ENCODE results near the gene BIN2.
A peak's percentile ranks its signal among the peaks of the same experiment; 100 is the strongest.
"Not testable (repeated sequence)": the region's sequence is repeated elsewhere in the genome, so short reads cannot be mapped to it uniquely, and the experiment has no call there.

The BIN2 gene

DNA sequence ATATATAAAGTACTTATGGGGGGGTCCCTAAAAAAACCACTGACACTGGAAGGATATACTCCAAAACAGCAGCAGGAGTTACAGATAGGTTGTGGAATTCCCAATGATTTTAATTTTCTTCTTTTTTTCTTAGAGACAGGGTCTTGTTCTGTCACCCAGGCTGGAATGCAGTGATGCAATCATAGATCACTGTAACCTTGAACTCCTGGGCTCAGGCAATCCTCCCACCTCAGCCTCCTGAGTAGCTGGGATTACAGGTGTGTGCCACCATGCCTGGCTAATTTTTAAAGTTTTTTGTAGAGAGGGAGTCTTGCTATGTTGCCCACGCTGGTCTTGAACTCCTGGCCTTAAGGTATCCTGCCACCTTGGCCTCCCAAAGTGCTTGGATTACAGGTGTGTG is 64.4 kb downstream of the BIN2 start:
- not testable (repeated sequence) for DNase-seq (ENCODE audit: low read depth, low spot score)

DNA sequence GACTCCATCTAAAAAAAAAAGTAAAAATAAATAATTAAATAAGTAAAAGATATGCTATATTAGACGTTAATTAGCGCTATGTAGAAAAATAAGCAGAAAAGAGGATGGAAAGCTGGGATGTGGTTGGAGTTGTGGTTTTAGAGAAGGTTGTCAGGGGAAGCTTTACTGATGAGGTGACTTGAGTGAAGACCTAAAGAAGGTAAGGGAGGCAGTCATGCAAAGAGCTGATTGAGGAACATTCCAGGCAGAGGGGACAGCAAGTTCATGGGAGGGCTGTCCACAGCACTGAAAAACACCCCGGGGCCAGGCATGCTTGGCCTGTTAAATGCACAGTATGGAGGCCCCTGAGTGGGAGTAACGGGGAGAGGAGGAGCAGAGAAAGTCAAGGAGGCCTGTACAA is 69.4 kb downstream of the BIN2 start:
- DNase-seq (ENCODE audit: low read depth, low spot score): no peak

DNA sequence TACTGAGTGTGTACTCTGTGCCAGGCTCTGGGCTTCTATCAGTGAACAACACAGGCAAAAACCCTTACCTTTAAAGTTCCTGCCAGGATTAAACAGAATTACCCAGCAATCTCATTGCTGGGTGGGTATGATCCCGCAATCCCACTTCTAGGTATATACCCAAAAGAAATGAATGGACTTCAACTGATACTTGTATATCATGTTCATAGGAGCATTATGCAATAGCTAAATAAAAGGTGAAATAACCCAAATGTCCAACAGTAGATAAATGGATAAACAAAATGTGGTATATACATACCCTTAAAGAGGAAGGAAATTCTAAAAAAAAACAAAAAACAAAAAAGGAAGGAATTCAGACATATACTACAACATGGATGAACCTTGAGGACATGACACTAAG is 70.7 kb downstream of the BIN2 start:
- DNase-seq (ENCODE audit: low read depth, low spot score): no peak

DNA sequence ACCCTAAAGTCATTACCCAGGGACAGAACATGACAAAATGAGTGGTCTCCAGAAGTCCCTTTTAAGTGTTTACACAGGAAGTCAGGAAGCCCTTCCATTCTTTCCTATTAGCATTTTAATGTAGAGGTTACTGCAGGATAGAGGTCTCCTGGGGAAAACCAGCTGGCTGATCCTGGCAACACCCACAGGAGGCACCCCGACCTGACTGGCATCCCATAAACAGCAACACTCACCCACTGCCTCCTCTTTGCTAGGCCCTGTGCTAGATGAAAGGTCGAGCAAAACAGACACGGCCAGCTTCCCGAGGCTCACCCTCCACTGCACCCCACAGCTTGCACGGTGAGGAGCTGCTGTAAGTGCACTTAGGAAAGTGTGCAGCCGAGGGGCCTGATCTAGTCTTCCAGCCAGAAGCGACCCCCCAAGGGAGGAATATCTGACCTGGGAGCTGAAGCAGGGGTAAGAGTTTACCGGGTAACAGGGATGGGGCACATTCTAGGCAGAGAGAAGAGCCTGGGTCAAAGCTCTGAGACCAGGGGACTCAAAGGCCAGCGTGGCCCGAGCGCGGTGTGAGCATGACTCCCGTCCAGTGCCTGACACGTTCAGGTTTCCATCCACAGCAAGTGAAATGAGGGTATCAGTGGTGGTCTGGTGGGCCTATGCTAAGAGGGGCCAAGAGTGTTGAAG is 76.3 kb downstream of the BIN2 start:
- no peak for DNase-seq (ENCODE audit: low read depth, low spot score)

DNA sequence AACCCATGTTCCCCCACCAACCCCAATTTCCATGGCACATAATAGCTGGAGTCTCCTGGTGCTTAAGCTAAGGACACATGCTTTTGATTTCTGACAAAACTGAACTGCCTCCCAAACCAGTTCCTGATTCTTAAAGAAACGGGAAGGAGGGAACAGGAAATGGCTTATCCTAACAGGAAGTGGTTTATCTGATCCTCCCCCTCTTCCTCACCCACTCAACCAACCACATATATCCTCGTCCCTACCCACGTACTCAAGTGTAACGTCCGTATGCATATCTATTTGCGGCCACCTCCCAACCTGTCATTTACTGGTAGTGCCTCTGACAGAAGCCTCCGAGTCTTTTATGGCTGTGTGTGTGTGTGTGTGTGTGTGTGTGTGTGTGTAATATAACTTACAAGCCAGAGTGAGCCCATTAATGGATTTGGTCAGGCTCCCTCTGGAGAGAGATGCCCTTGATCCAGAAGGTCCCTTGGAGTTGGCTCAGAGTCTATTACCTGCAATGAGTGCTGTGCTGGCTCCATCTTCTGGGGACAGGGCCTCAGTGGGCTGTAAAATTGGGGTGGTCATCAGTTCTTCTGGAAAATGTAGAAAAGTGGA is 77.6 kb downstream of the BIN2 start:
- no peak for DNase-seq (ENCODE audit: low read depth, low spot score)

DNA sequence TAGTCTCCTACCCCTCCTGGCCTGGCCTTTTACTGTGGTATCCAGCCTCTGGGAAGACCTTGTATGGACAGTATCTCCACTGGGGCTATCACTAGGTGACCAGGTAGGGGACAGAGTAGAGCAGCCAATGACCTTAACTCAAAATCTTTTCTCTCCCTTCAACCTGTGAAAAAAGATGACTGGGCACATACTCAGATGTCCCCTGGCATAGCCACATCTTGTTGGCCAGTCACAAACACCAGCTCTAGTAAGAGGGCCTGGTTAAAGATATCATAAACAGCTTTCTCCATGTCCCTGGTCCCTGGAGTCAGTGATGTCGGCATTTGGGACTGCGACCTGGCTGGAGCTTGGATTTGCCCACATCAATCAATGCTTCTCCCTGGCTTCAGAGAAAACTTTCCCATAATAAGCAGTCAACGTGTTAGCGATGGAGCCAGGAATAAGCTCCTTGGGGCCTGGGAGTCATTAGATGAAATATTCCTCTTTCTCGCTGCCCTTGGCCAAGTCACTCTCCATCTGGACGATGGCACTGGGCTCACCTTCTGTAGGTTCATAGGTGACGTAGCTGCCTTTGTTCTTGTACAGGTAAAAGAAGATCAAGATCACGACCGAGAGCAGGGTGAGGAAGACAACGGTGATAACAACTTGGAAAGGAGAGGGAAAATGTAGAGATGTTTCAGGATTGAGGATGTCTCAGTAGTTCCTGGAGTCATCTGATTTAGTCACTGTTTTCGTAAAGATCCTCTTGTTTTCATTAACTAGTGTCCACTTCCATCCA is 78.3 kb downstream of the BIN2 start:
- no peak for DNase-seq (ENCODE audit: low read depth, low spot score)

DNA sequence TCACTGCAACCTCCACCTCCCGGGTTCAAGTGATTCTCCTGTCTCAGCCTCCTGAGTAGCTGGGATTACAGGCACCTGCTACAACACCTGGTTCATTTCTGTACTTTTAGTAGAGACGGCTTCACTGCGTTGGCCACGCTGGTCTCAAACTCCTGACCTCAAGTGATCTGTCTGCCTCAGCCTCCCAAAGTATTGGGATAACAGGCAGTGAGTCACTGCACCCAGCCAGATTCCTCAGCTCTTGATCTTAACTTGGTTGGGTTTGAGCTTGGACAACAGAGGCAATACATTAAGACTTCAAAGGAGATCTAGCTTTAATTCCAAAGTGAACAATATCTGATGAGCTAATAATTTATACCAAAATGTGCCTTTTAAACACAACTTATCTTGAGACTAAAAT is 79.7 kb downstream of the BIN2 start:
- no peak for DNase-seq (ENCODE audit: low read depth, low spot score)

DNA sequence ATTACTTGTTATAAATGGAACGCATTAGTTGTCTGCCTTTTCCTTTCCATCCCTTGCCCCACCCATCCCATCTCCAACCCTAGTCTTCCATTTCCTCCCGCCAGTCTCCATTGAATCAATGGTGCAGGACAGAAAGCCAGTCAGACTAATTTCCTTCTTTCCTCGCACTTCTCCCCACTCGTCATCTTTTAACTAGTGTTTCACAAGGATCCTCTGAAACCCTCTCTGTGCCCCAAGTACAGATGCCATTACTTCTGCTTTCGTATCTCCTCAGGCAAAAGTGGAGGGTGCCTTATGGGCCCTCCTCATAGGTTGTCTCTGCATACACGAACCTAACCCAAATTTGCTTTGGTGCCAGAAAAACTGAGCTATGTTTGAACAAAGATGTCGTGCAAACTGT is 81.1 kb downstream of the BIN2 start:
- DNase-seq (ENCODE audit: low read depth, low spot score): no peak

DNA sequence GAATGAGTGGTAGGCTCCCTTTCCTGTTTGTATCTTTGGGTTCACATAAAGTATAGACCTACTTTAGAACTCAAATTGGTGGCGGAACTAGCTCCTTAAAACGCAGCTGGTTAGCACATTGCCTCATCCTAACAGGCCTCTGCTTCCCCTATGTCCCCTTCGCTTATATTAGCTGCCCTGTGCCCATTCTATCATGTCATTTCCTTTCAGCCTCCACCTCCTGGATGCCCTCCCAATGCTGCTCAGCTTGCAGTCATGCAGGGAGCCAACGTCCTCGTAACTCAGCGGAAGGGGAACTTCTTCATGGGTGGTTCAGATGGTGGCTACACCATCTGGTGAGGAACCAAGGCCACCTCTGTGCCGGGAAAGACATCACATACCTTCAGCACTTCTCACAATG is 81.9 kb downstream of the BIN2 start:
- DNase-seq (ENCODE audit: low read depth, low spot score): no peak

DNA sequence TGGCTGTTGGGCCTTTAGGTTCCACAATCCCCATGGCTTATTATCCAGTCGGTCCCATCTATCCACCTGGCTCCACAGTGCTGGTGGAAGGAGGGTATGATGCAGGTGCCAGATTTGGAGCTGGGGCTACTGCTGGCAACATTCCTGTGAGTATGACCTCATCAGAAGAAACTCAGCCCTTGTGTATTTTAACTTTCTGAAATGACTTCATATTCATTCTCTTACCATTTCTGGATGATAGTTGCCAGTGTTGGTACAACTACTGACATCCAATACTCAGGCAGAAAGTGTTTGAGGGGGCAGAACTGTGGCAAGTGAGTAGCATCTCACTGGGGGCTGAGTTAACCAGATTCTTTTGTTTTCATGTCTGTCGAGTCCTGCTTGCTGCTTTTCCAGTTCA is 83.0 kb downstream of the BIN2 start:
- DNase-seq (ENCODE audit: low read depth, low spot score): no peak

DNA sequence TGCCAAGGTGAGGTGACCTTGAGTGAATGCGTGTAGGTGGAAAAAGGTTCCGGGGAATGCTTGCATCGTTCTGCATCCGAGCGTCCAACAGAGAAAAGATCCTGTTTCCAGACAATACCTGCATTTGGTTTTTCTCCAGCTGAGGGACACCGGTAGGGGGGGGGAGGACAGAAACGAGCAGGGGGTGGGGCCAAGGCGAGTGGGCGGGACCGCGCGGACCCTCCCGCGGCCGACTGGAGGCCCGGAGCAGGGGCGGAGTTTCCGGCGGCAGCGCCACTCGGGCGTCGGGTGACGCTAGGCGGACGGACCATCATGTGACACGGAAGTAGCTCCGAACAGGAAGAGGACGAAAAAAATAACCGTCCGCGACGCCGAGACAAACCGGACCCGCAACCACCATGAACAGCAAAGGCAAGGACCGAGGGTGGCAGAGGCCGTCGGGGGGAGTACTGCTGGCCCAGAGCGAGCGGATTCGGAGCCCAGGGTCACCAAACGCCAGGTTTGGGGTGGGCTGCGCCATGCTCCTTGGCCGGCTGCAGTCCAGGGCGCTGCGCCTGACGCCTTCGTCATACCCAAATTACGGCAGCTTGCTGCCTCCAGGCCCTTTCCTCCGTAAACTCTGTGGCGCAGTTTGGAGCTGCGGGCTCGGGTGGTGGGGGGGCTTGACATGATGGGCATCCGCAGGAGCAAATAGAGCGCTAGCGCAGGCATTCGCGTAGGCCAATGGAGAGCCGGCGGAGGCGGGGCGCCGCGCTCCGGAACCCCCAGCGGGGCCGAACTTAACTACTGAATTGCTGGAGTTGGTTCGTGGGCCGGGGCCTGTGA is 85.3 kb downstream of the BIN2 start, which contains the start of gene DAZAP2:
Gene DAZAP2 (plus strand): TSS at position 317 of the 825 bp plus-strand sequence. CDS start 82 bp downstream, at position 399.
- peak; percentile 84 for DNase-seq (ENCODE audit: low read depth, low spot score)

DNA sequence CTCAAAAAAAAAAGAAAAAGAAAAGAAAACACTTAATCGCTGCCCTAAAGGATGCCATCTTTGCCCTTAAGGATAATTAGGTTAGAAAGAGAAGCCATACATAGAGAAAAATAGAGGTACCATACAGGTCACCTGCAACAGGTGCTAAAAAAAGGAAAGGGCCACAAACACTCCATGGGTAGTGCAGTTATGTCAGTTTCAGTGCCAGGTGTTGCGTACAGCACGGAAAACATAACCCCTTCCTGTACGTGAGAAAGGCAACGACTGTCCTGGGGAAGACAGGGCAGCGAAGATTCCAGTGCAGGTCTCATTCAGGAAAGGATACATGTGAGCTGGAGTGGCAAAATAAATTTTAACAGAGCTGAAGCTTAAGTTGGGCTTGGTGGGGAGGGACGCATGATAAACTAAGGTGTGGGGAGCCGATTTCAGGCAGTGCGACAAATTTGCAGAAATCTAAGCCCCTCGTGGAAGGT is 85.9 kb downstream of the BIN2 start:
- DNase-seq (ENCODE audit: low read depth, low spot score): no peak

DNA sequence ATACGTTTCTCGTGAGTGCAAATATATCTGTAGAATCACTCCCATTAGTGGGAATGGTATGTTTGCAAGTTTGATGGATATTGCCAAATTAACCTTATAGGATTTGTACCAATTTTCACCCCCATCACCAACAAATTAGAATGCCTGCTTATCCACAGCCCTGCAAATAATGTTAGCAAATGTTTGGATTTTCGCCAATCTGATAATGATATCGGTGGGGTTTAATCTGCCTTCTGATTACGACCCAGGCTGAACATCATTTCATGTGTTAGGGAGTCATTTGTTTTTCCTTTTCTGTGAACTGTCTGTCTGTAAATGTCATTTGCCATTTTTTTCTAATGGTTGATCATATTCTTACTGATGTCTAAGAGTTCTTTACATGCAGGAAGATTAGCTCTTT is 89.4 kb downstream of the BIN2 start:
- no peak for DNase-seq (ENCODE audit: low read depth, low spot score)

DNA sequence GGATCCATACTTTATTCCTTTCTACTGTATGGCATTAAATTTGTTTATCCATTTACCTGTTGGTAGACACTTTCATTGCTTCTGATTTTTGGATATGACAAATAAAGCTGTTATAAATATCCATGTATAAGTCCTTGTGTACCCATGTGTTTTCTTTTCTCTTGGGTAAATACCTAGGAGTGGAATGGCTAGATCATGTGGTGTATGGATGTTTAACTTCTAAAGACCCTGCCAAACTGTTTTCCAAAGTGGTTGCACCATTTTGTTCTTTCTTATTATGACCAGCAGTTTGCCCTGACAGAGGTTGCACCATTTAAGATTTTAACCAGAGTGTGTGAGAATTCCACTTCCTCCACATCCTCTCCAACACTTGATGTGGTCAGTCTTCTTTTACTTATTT is 91.3 kb downstream of the BIN2 start:
- no peak for DNase-seq (ENCODE audit: low read depth, low spot score)

All from activated naive CD8-positive, alpha-beta T cell treated with anti-CD3 and anti-CD28 coated beads, Interleukin-2, amount 50 U/mL, for 16 hours (primary cell).